Caki2 (cell line): ENCODE measurements around the gene CYP19A1. TPM values are rescaled to one million over a fixed set of nuclear protein-coding genes. Genes with fewer than 3 reads are reported as not detected.
A peak's percentile ranks its signal among the peaks of the same experiment; 100 is the strongest.

Source experiments
- DNase-seq: peaks from one replicate; pipeline ENCODE4 v3.0.0-alpha.2; 2015; ENCODE audit warnings: low read depth
- in situ Hi-C: cut with HindIII; loops from 2 replicates; pipeline ENCODE4 v1.10.0; 2016; ENCODE audit warnings: low sequenced_read_pairs, low pct_unique_long_range_greater_than_20kb, mixed read lengths
- total RNA-seq: library from RNA; depleted of rRNA; stranded (reverse); fragments of >200 nt; shearing (Covaris generic); gene quantifications from 2 replicates; pipeline ENCODE4 v1.2.3, GENCODE V29; 2014; ENCODE audit warnings: low replicate concordance

Gene CYP19A1
- total RNA-seq, 1 experiment from 2014 or later: not detected

DNA sequence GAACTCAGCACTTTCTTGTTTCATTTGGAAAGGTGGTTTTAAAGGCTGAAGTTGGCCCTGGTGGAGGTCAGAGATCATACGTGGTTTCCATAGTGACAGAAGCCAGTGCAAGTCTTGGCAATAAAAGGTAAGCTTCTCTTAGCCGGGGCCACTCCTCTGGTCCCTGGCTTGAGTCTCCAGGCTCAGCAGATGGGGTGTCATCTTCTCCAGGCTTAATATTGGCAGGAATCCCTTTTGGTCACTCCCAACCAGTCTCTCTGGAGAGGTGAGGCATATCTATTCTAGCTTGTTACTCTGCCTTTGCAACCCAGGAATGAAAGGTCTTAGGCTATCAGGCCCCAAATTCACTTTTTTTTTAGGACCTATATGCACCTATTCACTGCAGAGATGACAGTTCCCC is 4.8 kb downstream of the CYP19A1 start:
- in situ Hi-C loops: no loop called here
- DNase-seq: no peak

GRCh38 chr15:51332206-51333147 is 5.9 kb downstream of the CYP19A1 start:
- in situ Hi-C loops: no loop called here
- no peak for DNase-seq

GRCh38 chr15:51331141-51331540 is 7.3 kb downstream of the CYP19A1 start:
- no peak for DNase-seq
- in situ Hi-C loops: no loop called here

DNA sequence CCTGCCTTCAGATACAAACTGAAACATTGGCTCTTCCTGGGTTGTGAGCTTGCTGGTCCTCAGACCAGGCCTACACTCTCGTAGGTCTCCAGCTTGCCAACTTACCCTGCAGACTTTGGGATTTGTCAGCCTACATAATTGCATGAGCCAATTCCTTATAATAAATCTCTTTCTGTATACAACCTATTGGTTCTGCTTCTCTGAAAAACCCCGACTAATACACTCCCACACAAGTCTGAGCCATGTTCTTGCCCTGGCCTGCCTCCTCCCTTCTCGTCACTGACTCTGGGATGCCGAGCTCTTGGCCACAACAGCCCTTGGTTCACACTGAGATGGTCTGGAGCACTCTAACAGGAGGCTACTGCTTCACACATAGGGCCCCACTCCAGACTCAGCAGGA is 9.5 kb downstream of the CYP19A1 start:
- in situ Hi-C loops: no loop called here
- DNase-seq: no peak

GRCh38 chr15:51327081-51327480 is 11.3 kb downstream of the CYP19A1 start:
- DNase-seq: no peak
- in situ Hi-C loops: no loop called here

GRCh38 chr15:51325167-51325566 is 13.2 kb downstream of the CYP19A1 start:
- in situ Hi-C loops: no loop called here

DNA sequence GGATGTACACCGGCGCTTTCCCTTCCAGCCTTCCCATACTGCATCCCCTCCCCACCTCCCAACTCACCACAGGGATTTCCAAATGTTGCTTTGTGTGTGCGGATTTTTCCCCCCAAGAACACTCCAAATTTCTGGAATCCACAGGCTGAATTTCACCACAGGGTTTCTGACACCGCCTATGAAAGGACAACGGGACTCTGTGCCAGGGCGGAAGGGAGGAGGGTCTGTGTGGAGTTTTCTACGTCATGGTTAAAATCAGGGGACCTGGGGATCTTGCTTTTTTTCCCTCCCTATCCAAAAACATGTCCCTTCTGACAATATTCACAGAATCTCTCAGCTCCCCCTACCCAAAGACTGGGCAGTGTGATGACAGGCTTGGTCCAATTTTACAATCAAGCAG is 14.6 kb downstream of the CYP19A1 start:
- DNase-seq: no peak
- in situ Hi-C loops: no loop called here

More at GRCh38 chr15:51325167-51325566, 13.2 kb downstream of the CYP19A1 start:
- no peak for DNase-seq

GRCh38 chr15:51322621-51323296 is 15.6 kb downstream of the CYP19A1 start:
- no peak for DNase-seq
- in situ Hi-C loops: no loop called here

DNA sequence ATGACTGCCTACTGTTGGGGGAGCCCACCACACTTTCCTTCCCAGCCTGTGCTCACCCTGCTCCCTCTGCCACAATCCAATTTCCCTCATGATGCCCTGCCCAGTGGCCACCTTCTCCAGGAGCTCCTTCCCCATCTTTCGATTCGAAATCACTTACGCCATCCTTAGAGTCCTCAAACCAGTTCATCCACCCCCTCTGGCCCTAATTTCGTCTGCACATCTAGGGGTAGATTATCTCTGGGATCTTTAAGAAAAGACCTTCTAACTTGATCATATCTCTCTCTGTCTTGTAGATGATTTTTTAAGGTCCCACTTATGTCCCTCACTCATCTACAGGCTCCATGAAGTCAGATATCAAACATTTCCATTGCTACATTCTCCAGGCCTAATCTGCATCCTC is 17.1 kb downstream of the CYP19A1 start:
- in situ Hi-C loops: no loop called here

DNA sequence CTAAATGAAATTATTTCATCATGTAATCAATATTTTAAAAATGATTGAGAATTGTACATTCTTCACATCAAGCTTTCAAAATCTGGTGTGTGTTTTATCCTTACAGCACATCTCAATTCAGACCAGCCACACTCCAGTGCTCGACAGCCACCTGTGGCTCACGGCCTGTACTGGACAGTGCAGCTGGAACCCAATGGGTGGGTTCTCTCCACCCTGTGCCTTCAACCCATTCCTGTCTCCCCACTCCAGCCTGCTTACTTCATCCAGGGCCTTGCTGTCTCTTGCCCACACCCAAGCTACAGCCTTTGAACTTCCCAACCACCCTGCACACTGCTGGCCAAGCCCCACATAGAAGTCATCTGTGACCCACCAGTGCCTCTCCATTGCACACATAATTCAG is 17.6 kb downstream of the CYP19A1 start:
- in situ Hi-C loops: no loop called here
- no peak for DNase-seq

More for the DNA sequence above, 17.1 kb downstream of the CYP19A1 start:
- DNase-seq: no peak

GRCh38 chr15:51319539-51319938 is 18.9 kb downstream of the CYP19A1 start:
- in situ Hi-C loops: no loop called here
- no peak for DNase-seq

DNA sequence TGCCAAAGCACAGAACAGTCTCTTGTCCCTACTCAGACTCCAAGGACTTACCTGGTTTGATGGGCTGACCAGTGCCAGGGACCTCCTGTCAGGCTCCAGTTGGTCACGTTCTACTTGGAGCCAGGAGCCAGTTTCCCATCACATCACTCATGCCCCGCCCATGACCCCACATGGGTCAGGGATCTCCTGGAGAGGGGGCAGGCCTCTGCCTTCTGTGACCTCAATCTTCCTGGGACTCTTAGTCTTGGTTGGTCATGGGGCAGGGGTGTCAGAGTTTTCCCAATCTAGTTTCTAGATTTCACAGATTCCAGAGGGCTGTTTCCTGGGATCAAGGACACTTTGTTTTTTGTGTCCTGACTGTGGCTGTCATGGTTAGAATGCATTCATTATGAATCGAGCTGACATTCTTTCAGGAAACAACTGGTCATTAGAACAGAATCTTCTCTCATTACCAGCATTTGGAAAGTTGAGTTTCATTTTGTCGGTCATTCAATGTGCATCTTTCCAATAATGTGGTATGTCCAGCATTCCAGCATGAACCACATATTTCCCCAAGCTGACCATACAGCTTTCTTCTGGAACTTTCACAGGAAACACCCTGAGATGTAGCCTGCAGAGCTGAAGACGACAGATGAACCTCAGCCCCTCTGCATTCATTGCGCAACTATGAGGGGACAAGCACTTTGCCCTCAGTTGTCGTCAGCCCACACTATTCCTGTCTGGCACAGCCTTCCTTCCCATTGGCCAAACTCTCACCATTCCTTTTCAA is 19.8 kb downstream of the CYP19A1 start:
- in situ Hi-C loops: no loop called here
- no peak for DNase-seq

- DNase-seq: no peak
- in situ Hi-C loops: no loop called here
Observed at GRCh38 chr15:51316636-51317035, 21.8 kb downstream of the CYP19A1 start.

DNA sequence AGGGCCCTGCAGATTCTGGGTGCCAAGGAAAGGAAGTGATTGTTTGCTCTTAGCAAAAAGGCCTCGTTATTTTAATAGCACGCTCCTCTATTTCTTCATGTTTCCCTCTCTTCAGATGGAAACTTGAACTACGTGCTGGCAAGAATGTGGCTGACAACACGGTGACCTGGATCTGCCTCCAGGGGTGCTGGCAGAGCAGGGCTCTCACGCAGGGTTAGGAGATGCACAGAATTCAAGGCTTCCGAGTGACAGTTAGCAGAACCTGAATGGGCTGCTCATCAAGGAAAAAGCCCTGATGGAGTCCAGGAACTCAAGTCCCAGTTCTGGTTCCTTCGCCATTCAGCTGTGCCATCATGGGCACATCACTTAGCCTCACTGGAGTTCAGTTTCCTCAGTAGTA is 22.7 kb downstream of the CYP19A1 start:
- DNase-seq: no peak
- in situ Hi-C loops: no loop called here

DNA sequence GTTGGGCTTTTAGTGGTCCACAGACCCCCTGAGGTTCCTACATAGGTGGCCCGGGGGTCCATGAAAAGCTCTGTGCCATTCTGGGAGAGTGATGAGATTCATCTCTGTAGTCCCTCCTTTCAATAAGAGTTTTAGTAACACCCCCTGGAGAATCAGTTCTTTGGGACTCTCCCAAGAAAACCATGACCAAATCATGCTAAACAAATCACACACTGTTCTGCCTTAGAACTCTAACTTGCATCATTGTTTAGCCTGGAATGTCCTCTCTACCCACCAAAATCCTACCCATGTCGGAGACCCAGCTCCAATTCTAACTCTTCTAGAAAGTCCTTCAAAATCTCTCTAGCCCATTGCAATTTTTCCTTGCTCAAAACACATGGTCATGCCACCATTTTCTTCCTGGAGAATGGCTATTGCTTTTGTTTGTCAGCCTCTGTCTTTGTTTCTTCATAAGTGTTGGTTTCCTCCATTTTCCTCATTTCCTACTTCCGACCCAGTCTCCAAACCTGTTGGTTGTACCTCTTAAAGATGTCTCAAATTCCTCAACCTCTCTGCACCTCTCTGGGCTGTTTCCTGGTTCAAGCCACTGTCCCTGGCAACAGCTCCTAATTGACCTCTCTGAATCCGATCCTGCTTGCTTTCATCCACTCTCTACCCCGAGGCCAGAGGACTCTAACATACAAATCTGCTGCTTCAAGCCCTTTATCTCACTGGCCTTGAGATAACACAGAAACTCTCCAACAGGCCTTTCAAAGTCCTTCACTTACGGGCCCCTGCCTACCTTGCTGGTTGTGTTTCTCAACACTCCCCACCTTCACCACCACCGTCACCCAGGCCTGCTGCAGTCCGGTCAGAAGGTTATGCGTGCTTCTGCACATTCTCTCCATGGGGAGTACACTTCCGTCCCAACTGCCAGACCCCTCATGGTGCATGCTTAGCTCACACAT is 23.7 kb downstream of the CYP19A1 start:
- in situ Hi-C loops: no loop called here

GRCh38 chr15:51313644-51314280 is 24.6 kb downstream of the CYP19A1 start:
- DNase-seq: no peak
- in situ Hi-C loops: no loop called here

More for the DNA sequence above, 23.7 kb downstream of the CYP19A1 start:
- no peak for DNase-seq

DNA sequence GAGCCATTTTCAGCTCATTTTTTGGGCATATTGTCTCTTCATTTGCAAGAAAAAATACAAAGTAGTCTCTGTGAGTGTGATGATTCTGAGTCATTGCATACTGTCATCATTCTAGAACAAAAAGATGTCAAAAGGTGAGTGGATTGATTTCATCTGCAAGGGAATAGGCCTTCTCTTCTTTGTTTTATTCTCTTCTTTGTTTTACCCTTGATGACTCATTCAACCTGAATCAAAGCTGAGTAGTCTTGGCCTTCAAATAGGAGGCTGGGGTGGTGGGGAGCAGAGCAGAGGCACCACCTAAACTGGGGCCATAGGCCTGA is 25.4 kb downstream of the CYP19A1 start:
- in situ Hi-C loops: no loop called here
- DNase-seq: peak; percentile 37
